Stimulated activated CD4-positive, alpha-beta T cell treated with anti-CD3 and anti-CD28 coated beads, TNF-alpha, amount 100 ng/mL, for 24 hours (primary cell): ENCODE measurements around the gene TRIM44.
"Not testable (repeated sequence)": the region's sequence is repeated elsewhere in the genome, so short reads cannot be mapped to it uniquely, and the experiment has no call there.

Experiments used
- DNase-seq, 3 experiments: peaks; one replicate each; pipeline ENCODE4 v3.0.0-alpha.2; 2020; ENCODE audit warnings: low read depth in 3 of 3

The TRIM44 gene

DNA sequence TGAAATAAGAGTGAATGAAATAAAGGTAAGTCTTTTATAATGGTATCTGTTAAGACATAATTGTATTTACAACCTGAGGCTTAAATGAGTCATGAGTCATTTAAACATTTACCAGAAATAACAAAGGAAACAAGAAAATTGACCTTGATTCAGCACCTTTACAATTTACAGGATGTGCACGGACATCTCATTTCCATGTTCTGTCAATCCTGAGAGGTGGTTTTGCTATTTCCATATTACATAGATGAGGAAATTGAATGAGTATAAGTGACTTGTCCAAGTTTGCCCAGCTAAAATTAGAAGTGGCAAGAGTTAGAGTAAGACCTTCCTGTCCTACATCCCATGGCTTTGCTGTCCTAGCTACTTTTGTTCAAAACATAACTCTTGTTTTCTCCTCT, 89.1 kb downstream of the TRIM44 start:
- DNase-seq = no peak

GRCh38 chr11:35752115-35752514, 89.5 kb downstream of the TRIM44 start:
- DNase-seq = no peak

GRCh38 chr11:35753573-35753972, 91.0 kb downstream of the TRIM44 start:
- DNase-seq = not testable (repeated sequence)

- not testable (repeated sequence) for DNase-seq
Measured at GRCh38 chr11:35759951-35760350, 97.4 kb downstream of the TRIM44 start.

- DNase-seq = no peak
Measured at GRCh38 chr11:35761899-35762298, 99.3 kb downstream of the TRIM44 start.

- no peak for DNase-seq
Measured at GRCh38 chr11:35763301-35763700, 100.7 kb downstream of the TRIM44 start.

DNA sequence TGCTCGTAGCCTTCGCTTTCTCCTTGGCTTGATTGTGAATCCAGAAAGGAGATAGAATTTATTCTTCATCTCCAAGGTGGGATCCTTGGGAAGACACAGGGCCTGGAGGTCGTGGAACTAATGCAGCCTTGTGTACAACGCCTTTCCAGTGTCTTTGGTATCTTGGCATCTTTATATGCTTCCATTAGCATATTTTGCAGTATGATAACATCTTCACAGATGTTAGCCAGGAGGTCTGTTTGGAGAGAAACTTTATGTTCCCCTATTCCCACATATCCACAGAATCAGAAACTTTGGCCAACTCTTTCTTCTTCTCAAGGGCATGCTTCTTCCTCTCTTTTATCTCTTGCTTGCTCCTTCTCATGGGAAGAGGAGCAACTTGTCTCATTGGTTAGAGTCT, 101.2 kb downstream of the TRIM44 start:
- DNase-seq = no peak

DNA sequence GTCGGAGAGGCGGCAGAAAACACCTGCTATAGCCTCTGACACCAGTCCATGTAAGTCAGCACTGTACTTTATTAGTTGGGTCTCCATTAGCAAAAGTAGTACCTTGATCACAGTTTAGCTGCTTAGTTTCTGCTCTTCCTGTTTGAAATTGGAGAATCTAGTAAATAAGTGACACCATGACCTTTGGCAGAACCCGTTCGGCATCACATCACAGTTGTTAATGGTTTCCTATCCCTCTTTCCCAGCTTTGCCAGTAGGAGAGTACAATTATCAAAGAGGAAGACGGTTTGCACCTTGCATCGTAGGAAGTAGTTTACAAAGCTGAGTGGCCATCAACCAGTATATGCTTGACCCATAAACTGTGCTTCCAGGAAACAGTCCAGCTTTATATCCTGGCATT, 101.8 kb downstream of the TRIM44 start:
- DNase-seq = no peak

DNA sequence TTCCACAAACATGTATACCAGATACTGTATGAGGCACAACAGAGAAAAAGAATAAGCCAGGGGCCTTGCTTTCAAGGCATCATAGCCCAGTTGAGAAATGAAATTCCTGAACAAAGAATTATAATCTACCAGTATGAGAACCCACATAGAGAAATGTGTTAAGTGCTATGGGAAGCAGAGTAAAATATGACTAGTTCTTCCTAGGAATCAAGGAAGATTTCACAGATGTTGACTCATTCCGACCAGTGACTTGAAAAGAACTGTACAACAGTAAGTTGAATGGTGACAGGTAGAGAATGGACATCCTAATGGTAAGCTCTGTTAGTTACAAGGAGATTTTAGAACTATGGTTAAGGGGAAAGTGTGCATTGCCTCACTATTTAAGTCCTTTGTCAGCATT, 102.6 kb downstream of the TRIM44 start:
- no peak for DNase-seq

DNA sequence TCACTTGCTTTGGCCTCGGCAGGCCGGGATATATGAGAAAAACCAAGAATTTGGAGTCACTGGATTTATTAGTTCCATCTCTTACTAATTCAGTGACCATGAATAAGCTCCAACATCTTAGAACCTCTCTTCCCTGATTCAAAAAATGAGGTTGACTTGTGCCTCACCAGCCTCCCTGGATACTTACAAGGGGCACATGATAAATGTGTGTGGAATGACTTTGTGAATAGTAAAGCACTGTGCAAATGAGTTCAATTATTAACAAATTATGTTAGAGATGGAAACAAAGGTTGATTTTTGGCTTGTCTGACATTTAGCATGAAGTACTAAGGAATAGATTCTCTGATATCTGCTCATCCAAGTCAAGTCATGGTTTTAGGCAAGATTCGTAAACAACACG, 104.1 kb downstream of the TRIM44 start:
- no peak for DNase-seq

DNA sequence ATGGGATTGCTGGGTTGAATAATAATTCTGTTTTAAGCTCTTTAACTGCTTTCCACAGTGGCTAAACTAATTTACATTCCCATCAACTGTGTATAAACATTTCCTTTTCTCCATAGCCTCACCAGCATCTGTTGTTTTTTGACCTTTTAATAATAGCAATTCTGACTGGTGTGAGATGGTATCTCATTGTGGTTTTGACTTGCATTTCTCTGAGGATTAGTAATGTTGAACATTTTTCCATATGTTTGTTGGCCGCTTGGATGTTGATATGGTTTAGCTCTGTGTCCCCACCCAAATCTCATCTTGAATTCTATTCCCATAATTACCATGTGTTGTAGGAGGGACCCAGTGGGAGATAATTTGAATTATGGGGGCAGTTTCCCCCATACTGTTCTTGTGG, 107.8 kb downstream of the TRIM44 start:
- DNase-seq = not testable (repeated sequence)

- no peak for DNase-seq
Measured at GRCh38 chr11:35771722-35772121, 109.1 kb downstream of the TRIM44 start.

GRCh38 chr11:35777241-35777640, 114.7 kb downstream of the TRIM44 start:
- DNase-seq = not testable (repeated sequence)

DNA sequence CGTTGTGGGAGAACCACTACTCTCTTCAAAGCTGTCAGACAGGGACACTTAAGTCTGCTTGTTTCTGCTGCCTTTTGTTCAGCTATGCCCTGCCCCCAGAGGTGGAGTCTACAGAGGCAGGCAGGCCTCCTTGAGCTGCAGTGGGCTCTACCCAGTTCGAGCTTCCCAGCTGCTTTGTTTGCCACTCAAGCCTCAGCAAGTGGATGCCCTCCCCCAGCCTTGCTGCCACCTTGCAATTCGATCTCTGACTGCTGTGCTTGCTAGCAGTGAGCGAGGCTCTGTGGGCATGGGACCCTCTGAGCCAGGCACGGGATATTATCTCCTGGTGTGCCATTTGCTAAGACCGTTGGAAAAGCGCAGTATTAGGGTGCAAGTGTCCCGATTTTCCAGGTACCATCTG, 116.4 kb downstream of the TRIM44 start:
- DNase-seq = not testable (repeated sequence)

DNA sequence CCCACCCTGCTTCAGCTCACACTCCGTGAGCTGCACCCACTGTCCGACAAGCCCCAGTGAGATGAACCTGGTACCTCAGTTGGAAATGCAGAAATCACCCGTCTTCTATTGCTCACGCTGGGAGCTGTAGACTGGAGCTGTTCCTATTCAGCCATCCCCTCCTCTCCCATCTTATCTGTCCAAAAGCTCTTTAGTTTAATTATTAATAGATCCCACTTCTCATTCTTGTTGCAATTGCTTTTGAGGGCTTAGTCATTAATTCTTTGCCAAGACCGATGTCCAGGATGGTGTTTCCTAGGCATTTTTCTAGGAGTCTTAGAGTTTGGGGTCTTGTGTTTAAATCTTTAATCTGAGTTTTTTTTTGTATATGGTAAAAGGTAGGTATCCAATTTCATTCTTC, 116.8 kb downstream of the TRIM44 start:
- no peak for DNase-seq

- DNase-seq = no peak
Measured at GRCh38 chr11:35780951-35781860, 118.6 kb downstream of the TRIM44 start.

DNA sequence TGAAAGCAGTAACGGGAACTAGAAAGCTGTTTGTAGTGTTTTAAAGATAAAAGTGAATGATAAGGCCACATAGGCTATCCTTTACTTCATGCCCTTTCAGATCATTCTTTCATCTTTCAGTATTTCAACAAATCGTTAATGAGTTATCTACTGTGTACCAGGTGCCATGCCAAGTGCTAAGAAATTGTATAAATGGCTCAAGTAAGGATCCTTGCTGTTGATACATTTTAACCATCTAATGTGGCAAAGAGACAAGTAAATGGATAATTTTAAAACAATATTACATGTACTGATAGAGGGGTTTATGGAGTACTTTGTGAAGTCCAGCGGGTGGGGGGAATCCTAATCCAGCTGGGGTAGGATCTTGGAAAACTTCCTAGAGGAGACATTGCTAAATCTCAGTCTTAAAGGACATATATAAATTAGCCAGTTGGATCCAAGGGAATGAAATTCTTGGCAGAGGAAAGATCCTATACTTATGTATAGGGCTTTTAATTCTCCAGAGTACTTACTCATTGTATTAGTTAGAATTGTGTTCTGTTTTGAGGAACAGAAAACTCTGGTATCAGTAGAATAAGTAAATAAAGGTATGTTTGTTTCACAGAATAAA, 119.4 kb downstream of the TRIM44 start:
- no peak for DNase-seq

DNA sequence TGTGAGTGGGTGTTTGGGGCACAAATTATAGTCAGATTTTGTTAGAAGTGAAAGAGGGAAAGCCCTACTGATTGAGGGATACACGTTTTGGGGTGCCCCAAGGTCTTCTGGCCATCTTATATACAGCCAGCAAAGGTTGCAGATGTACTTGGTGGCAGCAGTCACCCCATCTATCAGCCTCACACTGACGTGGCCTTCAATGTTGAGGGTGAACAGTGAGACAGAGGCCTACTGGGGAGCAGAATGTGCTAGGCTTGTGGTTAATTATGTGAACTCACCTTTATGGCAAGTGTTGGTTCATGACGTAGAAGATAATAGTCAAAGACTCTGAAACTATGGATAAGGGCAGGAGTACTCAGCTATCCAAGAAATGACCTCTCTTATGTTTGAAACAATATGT, 121.2 kb downstream of the TRIM44 start:
- no peak for DNase-seq

- DNase-seq = no peak
Measured at GRCh38 chr11:35784699-35785098, 122.1 kb downstream of the TRIM44 start.

- DNase-seq = no peak
Measured at GRCh38 chr11:35785287-35786167, 123.0 kb downstream of the TRIM44 start.

DNA sequence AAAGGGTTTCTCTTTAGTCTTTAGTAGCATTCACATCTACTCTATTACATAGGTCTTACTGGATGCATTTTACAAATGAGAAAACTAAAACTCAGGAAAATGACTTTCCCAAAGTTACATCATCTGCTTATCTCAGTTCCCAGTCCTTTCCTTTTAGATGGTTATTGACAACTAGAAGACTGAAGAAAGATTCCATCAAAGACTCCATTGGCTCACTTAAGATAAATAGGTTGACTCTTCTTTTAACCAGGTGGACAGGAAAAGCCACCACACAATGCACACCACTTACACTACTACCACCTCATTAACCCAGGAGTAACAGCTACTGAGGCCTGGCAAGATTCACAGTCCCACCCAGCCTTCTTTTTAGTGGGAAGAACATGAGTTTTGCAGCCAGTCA, 123.6 kb downstream of the TRIM44 start:
- DNase-seq = no peak

GRCh38 chr11:35787013-35787504, 124.5 kb downstream of the TRIM44 start:
- no peak for DNase-seq
